GM23338 (cell line): ENCODE measurements around the gene KCNJ18. TPM values are rescaled to one million over a fixed set of nuclear protein-coding genes. Genes with fewer than 3 reads are reported as not detected.

Source experiments
- ATAC-seq: fragments of 200-7000 bp; cut with Tn5 transposase; 3 replicates; pipeline ENCODE4 v1.9.1; 2020
- DNase-seq: peaks from one replicate; pipeline ENCODE4 v3.0.0-alpha.2; 2015; ENCODE audit warnings: low spot score
- H2AFZ ChIP-seq: fragments of 200-600 bp; sonication (generic); 2 replicates; pipeline ENCODE4 v1.8.0; 2016; ENCODE audit warnings: antibody characterized with exemption, mild to moderate bottlenecking, moderate library complexity
- H3F3A ChIP-seq: fragments of 200-600 bp; sonication (generic); replicated peaks from 2 replicates; pipeline ENCODE4 v1.8.0; 2017; ENCODE audit warnings: antibody characterized with exemption, mixed run types, low read depth
- H3K27ac ChIP-seq: fragments of 200-600 bp; sonication (generic); 2 replicates; pipeline ENCODE4 v1.6.1; 2016; ENCODE audit warnings: low read depth
- H3K27me3 ChIP-seq: fragments of 200-600 bp; sonication (generic); 2 replicates; pipeline ENCODE4 v1.8.0; 2016; ENCODE audit warnings: mild to moderate bottlenecking, mixed run types, moderate library complexity; ENCODE audit not compliant: insufficient read depth
- H3K36me3 ChIP-seq: fragments of 200-600 bp; sonication (generic); 2 replicates; pipeline ENCODE4 v1.8.0; 2016; ENCODE audit warnings: mild to moderate bottlenecking; ENCODE audit not compliant: insufficient read depth
- H3K4me1 ChIP-seq: fragments of 200-600 bp; sonication (generic); 2 replicates; pipeline ENCODE4 v1.8.0; 2016; ENCODE audit warnings: mild to moderate bottlenecking, moderate library complexity; ENCODE audit not compliant: insufficient read depth
- H3K4me2 ChIP-seq: fragments of 200-600 bp; sonication (generic); 2 replicates; pipeline ENCODE4 v1.7.1; 2017; ENCODE audit warnings: mixed run types
- H3K4me3 ChIP-seq: fragments of 200-600 bp; sonication (generic); 2 replicates; pipeline ENCODE4 v1.6.1; 2016; ENCODE audit warnings: mixed run types
- H3K79me2 ChIP-seq: fragments of 200-600 bp; sonication (generic); replicated peaks from 2 replicates; pipeline ENCODE4 v1.8.0; 2017; ENCODE audit warnings: mild to moderate bottlenecking; ENCODE audit not compliant: insufficient read depth
- H3K9me2 ChIP-seq: fragments of 200-600 bp; sonication (generic); 2 replicates; pipeline ENCODE4 v1.8.0; 2017; ENCODE audit not compliant: insufficient read depth
- H4K20me1 ChIP-seq: fragments of 200-600 bp; sonication (generic); replicated peaks from 2 replicates; pipeline ENCODE4 v1.8.0; 2017; ENCODE audit warnings: mild to moderate bottlenecking; ENCODE audit not compliant: insufficient read depth
- H3K27ac Mint-ChIP-seq: 2 replicates; pipeline ENCODE4 v1.8.0; 2020; ENCODE audit warnings: inconsistent platforms, mild to moderate bottlenecking, moderate library complexity, mixed read lengths
- H3K27me3 Mint-ChIP-seq: 3 replicates; pipeline ENCODE4 v1.8.0; 2022; ENCODE audit warnings: low read depth, mild to moderate bottlenecking, moderate library complexity, mixed read lengths, inconsistent platforms; ENCODE audit not compliant: insufficient read depth, poor library complexity
- H3K36me3 Mint-ChIP-seq: 3 replicates; pipeline ENCODE4 v1.8.0; 2021; ENCODE audit warnings: low read depth, mild to moderate bottlenecking, inconsistent platforms, moderate library complexity, mixed read lengths
- H3K4me1 Mint-ChIP-seq: 3 replicates; pipeline ENCODE4 v1.8.0; 2020; ENCODE audit warnings: mild to moderate bottlenecking, inconsistent platforms, mixed read lengths
- H3K4me3 Mint-ChIP-seq: 3 replicates; pipeline ENCODE4 v1.8.0; 2021; ENCODE audit warnings: moderate library complexity, mild to moderate bottlenecking, inconsistent platforms, mixed read lengths
- H3K9me3 Mint-ChIP-seq: 3 replicates; pipeline ENCODE4 v1.8.0; 2020; ENCODE audit warnings: moderate library complexity, mild to moderate bottlenecking, inconsistent platforms, mixed read lengths
- CREB1 ChIP-seq: fragments of 250-450 bp; sonication (Bioruptor Pico); IDR thresholded peaks from 2 replicates; pipeline ENCODE4 v1.5.0; 2020; ENCODE audit warnings: low read depth, mild to moderate bottlenecking, moderate library complexity
- EZH2 ChIP-seq: fragments of 200-600 bp; sonication (generic); IDR thresholded peaks from one replicate; pipeline ENCODE4 v1.8.0; 2017; ENCODE audit warnings: antibody characterized with exemption, mild to moderate bottlenecking, low read depth; ENCODE audit not compliant: unreplicated experiment
- EZH2phosphoT487 ChIP-seq: fragments of 200-600 bp; sonication (generic); IDR thresholded peaks from one replicate; pipeline ENCODE4 v1.8.1; 2018; ENCODE audit warnings: antibody characterized with exemption; ENCODE audit not compliant: unreplicated experiment
- JUNB ChIP-seq: IDR thresholded peaks from one replicate; pipeline ENCODE4 v1.6.1; 2016; ENCODE audit warnings: antibody characterized with exemption; ENCODE audit not compliant: unreplicated experiment
- NANOG ChIP-seq: IDR thresholded peaks from 2 replicates; pipeline ENCODE4 v1.6.1; 2016; ENCODE audit warnings: antibody characterized with exemption, borderline replicate concordance
- POLR2AphosphoS5 ChIP-seq: IDR thresholded peaks from 2 replicates; pipeline ENCODE4 v1.6.1; 2016; ENCODE audit warnings: antibody characterized with exemption, low read depth
- STAT1 ChIP-seq: IDR thresholded peaks from one replicate; pipeline ENCODE4 v1.6.1; 2016; ENCODE audit warnings: antibody characterized with exemption; ENCODE audit not compliant: unreplicated experiment
- ZNF114 ChIP-seq: fragments of 250-450 bp; sonication (Bioruptor Pico); IDR thresholded peaks from 2 replicates; pipeline ENCODE4 v1.5.0; 2020; ENCODE audit warnings: mild to moderate bottlenecking, moderate library complexity
- ZNF331 ChIP-seq: fragments of 250-450 bp; sonication (Bioruptor Pico); IDR thresholded peaks from 2 replicates; pipeline ENCODE4 v1.5.0; 2020; ENCODE audit warnings: low read depth, mild to moderate bottlenecking, moderate library complexity
- polyA plus RNA-seq: library from polyadenylated mRNA; unstranded; fragments of >200 nt; fragmentation: Nextera tagmentation; extraction: Ambion mirVana; gene quantifications from 2 replicates; pipeline ENCODE4 v1.2.1, GENCODE V29; 2016
- total RNA-seq: library from RNA; depleted of rRNA; stranded (reverse); fragments of >200 nt; shearing (Covaris generic); gene quantifications from 2 replicates; pipeline ENCODE4 v1.2.3, GENCODE V29; 2014
- TF ChIP-seq, protein P1 (sequence below): IDR thresholded peaks from one replicate; pipeline ENCODE4 v1.6.1; 2018; ENCODE audit warnings: antibody characterized with exemption; ENCODE audit not compliant: unreplicated experiment
- TF ChIP-seq, protein P2 (sequence below), 2 experiments: fragments of 200-600 bp in 1 of 2; sonication (generic) in 1 of 2; conservative IDR thresholded peaks; 2 replicates each; pipeline versions ENCODE4 v1.5.1 to v1.6.1; 2016 to 2017; ENCODE audit warnings: antibody characterized with exemption in 2 of 2, low read depth in 2 of 2, mild to moderate bottlenecking in 2 of 2, moderate library complexity in 1 of 2
- TF ChIP-seq, protein P3 (sequence below): fragments of 250-450 bp; sonication (Bioruptor Pico); IDR thresholded peaks from 2 replicates; pipeline ENCODE4 v1.5.0; 2020; ENCODE audit warnings: mild to moderate bottlenecking, moderate library complexity
- TF ChIP-seq, protein P4 (sequence below): IDR thresholded peaks from 2 replicates; pipeline ENCODE4 v1.6.1; 2016; ENCODE audit warnings: antibody characterized with exemption

KCNJ18 gene
- total and polyA plus RNA-seq, 2 experiments from 2014 or later, result not detected

DNA sequence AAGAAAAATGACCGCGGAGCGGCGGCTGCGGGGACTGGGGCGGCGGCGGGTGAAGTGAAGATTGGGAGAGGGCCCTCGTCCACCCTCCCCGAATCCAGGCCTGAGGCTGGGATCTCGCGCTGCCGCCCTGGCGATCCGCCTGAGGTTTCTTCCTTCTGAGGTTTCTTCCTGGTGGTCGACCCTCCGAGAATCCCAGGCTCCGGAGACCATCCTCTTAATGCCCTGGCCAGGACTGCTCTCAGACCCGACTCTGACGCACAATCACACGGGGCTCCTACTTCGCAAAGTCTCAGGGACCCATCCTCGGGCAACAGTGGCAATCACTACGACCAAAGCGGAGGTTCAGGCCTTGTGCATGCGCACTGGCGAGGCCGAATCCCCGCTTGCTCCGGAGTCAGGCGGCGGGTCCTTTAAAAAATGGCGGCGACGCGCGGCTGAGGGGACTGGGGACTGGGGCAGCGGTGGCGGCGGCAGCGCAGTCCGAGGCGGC is 18.0 kb upstream of the KCNJ18 start:
- H3K4me3 ChIP-seq, result no peak overlapping the region
- no peak overlapping the region for H3K27ac Mint-ChIP-seq
- no peaks in the 10 kb centered on the region for H4K20me1 ChIP-seq
- H3K79me2 ChIP-seq, result no peaks in the 10 kb centered on the region
- peaks cover 4% of the 10 kb centered on the region for H3K4me1 Mint-ChIP-seq
- no peak overlapping the region for H3K27ac ChIP-seq
- H3K4me3 Mint-ChIP-seq, result no peak overlapping the region
- H3F3A ChIP-seq, result no peaks in the 10 kb centered on the region
- no peak for ATAC-seq
- no peaks in the 10 kb centered on the region for H3K9me2 ChIP-seq
- H3K4me2 ChIP-seq, result no peak overlapping the region
- no peak overlapping the region for H2AFZ ChIP-seq
- H3K27me3 Mint-ChIP-seq, result peaks cover 27% of the 10 kb centered on the region
- H3K9me3 Mint-ChIP-seq, result peaks cover 100% of the 10 kb centered on the region
- H3K27me3 ChIP-seq, result no peaks in the 10 kb centered on the region
- H3K4me1 ChIP-seq, result no peaks in the 10 kb centered on the region
- peaks cover 67% of the 10 kb centered on the region for H3K36me3 Mint-ChIP-seq
- TF ChIP-seq JUNB (no peak), ZNF331 (CRISPR knock-in tag) (no peak), NANOG (no peak), STAT1 (no peak), ZNF114 (CRISPR knock-in tag) (no peak), EZH2phosphoT487 (no peak), CREB1 (CRISPR knock-in tag) (no peak), POLR2AphosphoS5 (no peak), EZH2 (no peak)
- TF ChIP-seq, protein P1, sequence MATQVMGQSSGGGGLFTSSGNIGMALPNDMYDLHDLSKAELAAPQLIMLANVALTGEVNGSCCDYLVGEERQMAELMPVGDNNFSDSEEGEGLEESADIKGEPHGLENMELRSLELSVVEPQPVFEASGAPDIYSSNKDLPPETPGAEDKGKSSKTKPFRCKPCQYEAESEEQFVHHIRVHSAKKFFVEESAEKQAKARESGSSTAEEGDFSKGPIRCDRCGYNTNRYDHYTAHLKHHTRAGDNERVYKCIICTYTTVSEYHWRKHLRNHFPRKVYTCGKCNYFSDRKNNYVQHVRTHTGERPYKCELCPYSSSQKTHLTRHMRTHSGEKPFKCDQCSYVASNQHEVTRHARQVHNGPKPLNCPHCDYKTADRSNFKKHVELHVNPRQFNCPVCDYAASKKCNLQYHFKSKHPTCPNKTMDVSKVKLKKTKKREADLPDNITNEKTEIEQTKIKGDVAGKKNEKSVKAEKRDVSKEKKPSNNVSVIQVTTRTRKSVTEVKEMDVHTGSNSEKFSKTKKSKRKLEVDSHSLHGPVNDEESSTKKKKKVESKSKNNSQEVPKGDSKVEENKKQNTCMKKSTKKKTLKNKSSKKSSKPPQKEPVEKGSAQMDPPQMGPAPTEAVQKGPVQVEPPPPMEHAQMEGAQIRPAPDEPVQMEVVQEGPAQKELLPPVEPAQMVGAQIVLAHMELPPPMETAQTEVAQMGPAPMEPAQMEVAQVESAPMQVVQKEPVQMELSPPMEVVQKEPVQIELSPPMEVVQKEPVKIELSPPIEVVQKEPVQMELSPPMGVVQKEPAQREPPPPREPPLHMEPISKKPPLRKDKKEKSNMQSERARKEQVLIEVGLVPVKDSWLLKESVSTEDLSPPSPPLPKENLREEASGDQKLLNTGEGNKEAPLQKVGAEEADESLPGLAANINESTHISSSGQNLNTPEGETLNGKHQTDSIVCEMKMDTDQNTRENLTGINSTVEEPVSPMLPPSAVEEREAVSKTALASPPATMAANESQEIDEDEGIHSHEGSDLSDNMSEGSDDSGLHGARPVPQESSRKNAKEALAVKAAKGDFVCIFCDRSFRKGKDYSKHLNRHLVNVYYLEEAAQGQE, result no peak
- TF ChIP-seq, protein P2, sequence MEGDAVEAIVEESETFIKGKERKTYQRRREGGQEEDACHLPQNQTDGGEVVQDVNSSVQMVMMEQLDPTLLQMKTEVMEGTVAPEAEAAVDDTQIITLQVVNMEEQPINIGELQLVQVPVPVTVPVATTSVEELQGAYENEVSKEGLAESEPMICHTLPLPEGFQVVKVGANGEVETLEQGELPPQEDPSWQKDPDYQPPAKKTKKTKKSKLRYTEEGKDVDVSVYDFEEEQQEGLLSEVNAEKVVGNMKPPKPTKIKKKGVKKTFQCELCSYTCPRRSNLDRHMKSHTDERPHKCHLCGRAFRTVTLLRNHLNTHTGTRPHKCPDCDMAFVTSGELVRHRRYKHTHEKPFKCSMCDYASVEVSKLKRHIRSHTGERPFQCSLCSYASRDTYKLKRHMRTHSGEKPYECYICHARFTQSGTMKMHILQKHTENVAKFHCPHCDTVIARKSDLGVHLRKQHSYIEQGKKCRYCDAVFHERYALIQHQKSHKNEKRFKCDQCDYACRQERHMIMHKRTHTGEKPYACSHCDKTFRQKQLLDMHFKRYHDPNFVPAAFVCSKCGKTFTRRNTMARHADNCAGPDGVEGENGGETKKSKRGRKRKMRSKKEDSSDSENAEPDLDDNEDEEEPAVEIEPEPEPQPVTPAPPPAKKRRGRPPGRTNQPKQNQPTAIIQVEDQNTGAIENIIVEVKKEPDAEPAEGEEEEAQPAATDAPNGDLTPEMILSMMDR (conservative IDR thresholded peaks at IDR 0.05; ENCODE audit: low read depth in 2 of 2), result no peak
- TF ChIP-seq, protein P3, sequence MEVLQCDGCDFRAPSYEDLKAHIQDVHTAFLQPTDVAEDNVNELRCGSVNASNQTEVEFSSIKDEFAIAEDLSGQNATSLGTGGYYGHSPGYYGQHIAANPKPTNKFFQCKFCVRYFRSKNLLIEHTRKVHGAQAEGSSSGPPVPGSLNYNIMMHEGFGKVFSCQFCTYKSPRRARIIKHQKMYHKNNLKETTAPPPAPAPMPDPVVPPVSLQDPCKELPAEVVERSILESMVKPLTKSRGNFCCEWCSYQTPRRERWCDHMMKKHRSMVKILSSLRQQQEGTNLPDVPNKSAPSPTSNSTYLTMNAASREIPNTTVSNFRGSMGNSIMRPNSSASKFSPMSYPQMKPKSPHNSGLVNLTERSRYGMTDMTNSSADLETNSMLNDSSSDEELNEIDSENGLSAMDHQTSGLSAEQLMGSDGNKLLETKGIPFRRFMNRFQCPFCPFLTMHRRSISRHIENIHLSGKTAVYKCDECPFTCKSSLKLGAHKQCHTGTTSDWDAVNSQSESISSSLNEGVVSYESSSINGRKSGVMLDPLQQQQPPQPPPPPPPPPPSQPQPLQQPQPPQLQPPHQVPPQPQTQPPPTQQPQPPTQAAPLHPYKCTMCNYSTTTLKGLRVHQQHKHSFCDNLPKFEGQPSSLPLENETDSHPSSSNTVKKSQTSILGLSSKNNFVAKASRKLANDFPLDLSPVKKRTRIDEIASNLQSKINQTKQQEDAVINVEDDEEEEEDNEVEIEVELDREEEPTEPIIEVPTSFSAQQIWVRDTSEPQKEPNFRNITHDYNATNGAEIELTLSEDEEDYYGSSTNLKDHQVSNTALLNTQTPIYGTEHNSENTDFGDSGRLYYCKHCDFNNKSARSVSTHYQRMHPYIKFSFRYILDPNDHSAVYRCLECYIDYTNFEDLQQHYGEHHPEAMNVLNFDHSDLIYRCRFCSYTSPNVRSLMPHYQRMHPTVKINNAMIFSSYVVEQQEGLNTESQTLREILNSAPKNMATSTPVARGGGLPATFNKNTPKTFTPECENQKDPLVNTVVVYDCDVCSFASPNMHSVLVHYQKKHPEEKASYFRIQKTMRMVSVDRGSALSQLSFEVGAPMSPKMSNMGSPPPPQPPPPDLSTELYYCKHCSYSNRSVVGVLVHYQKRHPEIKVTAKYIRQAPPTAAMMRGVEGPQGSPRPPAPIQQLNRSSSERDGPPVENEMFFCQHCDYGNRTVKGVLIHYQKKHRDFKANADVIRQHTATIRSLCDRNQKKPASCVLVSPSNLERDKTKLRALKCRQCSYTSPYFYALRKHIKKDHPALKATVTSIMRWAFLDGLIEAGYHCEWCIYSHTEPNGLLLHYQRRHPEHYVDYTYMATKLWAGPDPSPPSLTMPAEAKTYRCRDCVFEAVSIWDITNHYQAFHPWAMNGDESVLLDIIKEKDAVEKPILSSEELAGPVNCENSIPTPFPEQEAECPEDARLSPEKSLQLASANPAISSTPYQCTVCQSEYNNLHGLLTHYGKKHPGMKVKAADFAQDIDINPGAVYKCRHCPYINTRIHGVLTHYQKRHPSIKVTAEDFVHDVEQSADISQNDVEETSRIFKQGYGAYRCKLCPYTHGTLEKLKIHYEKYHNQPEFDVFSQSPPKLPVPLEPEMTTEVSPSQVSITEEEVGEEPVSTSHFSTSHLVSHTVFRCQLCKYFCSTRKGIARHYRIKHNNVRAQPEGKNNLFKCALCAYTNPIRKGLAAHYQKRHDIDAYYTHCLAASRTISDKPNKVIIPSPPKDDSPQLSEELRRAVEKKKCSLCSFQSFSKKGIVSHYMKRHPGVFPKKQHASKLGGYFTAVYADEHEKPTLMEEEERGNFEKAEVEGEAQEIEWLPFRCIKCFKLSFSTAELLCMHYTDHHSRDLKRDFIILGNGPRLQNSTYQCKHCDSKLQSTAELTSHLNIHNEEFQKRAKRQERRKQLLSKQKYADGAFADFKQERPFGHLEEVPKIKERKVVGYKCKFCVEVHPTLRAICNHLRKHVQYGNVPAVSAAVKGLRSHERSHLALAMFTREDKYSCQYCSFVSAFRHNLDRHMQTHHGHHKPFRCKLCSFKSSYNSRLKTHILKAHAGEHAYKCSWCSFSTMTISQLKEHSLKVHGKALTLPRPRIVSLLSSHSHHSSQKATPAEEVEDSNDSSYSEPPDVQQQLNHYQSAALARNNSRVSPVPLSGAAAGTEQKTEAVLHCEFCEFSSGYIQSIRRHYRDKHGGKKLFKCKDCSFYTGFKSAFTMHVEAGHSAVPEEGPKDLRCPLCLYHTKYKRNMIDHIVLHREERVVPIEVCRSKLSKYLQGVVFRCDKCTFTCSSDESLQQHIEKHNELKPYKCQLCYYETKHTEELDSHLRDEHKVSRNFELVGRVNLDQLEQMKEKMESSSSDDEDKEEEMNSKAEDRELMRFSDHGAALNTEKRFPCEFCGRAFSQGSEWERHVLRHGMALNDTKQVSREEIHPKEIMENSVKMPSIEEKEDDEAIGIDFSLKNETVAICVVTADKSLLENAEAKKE (CRISPR knock-in tag), result no peak
- TF ChIP-seq, protein P4, sequence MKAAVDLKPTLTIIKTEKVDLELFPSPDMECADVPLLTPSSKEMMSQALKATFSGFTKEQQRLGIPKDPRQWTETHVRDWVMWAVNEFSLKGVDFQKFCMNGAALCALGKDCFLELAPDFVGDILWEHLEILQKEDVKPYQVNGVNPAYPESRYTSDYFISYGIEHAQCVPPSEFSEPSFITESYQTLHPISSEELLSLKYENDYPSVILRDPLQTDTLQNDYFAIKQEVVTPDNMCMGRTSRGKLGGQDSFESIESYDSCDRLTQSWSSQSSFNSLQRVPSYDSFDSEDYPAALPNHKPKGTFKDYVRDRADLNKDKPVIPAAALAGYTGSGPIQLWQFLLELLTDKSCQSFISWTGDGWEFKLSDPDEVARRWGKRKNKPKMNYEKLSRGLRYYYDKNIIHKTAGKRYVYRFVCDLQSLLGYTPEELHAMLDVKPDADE, result no peak
- DNase-seq, result no peak
- no peaks in the 10 kb centered on the region for H3K36me3 ChIP-seq
